Stimulated activated effector memory CD8-positive, alpha-beta T cell treated with anti-CD3 and anti-CD28 coated beads, Interleukin-12 subunit alpha, Interleukin-12 subunit beta, amount 100 ng/mL, for 72 hours (primary cell): ENCODE data around the gene PDE7B.

Experiments
- ATAC-seq: fragments of 150-1000 bp; cut with Tn5 transposase; 2 replicates; pipeline ENCODE4 v1.10.0; 2021
- DNase-seq, 2 donors: peaks; one replicate each; pipeline ENCODE4 v3.0.0; 2021 to 2022; ENCODE audit warnings: low spot score in 2 of 2
- H3K27ac Mint-ChIP-seq: one replicate; pipeline ENCODE4 v1.8.0; 2022; ENCODE audit warnings: mild to moderate bottlenecking, mixed read lengths
- H3K36me3 Mint-ChIP-seq: one replicate; pipeline ENCODE4 v1.8.0; 2022; ENCODE audit warnings: mild to moderate bottlenecking, mixed read lengths
- H3K4me1 Mint-ChIP-seq: one replicate; pipeline ENCODE4 v1.8.0; 2022; ENCODE audit warnings: mixed read lengths
- H3K4me3 Mint-ChIP-seq: one replicate; pipeline ENCODE4 v1.8.0; 2022; ENCODE audit warnings: mild to moderate bottlenecking, mixed read lengths
- H3K9me3 Mint-ChIP-seq: one replicate; pipeline ENCODE4 v1.8.0; 2022; ENCODE audit warnings: mixed read lengths

Gene PDE7B

DNA sequence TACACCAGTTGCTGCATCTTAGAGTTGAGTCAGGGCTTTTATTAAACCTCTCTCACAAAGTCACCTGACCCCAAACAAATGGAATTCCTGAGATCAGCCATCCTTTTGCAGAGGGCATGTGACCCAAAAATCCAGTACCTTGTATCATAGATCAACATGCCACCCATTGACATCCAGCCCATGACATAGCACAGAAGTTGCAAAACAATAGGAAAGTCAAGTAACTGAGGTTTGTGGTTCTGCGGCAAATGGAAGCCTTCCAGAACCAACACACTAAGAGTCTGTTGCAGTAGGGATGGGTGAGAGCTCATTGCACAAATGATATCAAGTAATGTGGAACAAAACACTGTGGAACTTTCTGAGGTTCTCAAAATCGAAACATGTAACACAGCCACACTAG lies 111.2 kb downstream of the PDE7B start:
- Mint-ChIP-seq H3K4me3 (no peak overlapping the region), H3K9me3 (peaks cover 2% of the 10 kb centered on the region)

DNA sequence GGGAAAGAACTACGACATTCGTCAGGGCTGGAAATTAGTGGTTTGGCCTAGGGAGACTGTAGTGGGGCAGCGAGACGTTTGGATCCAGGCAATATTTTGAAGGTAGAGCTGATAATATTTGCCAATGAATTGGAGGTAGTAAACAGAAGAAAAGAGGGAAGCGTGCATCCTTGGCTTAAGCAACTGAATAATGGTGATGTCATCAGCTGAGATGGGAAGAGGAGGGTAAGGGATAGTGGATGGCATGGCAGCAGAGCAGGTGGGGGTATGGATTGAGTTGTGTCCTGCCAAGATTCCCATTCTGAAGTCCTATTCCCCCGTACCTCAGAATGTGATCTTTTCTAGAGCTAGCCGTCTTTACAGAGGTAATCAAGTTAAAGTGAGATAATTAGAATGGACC lies 119.2 kb downstream of the PDE7B start:
- no peaks in the 10 kb centered on the region for H3K9me3 Mint-ChIP-seq
- no peak overlapping the region for H3K4me3 Mint-ChIP-seq
- ATAC-seq (no peak), DNase-seq (no peak)
- H3K36me3 Mint-ChIP-seq, result no peaks in the 10 kb centered on the region
- no peaks in the 10 kb centered on the region for H3K4me1 Mint-ChIP-seq
- H3K27ac Mint-ChIP-seq, result no peak overlapping the region

More for the DNA sequence above, 111.2 kb downstream of the PDE7B start:
- Mint-ChIP-seq H3K36me3 (no peaks in the 10 kb centered on the region), H3K27ac (no peak overlapping the region), H3K4me1 (no peaks in the 10 kb centered on the region)
- ATAC-seq (no peak), DNase-seq (no peak)

DNA sequence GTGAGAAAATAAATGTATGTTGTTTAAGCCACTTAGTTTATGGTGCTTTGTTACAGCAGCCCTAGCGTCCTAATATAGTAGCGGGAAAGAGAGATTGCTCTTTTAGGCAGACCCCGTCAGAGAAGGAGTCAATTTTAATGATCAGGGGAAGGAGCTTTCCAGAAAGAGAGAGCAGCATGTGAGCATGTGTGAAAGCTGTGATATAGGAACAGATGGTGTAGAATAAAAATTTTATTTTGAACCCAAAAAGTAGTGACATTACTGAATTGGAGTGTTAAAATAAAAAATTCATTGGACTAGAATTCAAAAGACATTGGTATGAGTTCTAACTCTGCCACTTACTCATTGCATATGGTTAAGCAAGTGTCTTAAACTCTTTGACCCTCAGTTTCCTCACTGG lies 119.8 kb downstream of the PDE7B start:
- DNase-seq (no peak), ATAC-seq (no peak)
- no peaks in the 10 kb centered on the region for H3K9me3 Mint-ChIP-seq
- H3K4me3 Mint-ChIP-seq, result no peak overlapping the region
- no peaks in the 10 kb centered on the region for H3K36me3 Mint-ChIP-seq
- no peak overlapping the region for H3K27ac Mint-ChIP-seq
- H3K4me1 Mint-ChIP-seq, result no peaks in the 10 kb centered on the region

DNA sequence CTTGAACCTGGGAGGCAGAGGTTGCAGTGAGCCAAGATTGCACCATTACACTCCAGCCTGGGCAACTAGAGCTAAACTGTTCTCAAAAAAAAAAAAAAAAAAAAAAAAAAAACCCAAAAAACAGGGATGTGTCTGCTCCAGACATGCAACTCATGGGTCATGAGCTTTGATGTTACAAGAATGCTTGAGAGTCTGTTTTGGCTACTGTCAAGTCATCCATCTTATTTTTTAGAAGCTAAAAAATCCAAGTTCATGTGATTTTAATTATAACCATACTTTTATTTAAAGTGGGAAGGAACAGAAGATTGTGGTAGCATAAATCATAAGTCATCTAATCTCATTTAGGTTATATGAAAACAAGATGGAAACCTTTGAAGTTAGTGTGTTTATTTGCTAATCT lies 120.6 kb downstream of the PDE7B start:
- Mint-ChIP-seq H3K9me3 (no peaks in the 10 kb centered on the region), H3K36me3 (no peaks in the 10 kb centered on the region), H3K4me1 (no peaks in the 10 kb centered on the region), H3K27ac (no peak overlapping the region), H3K4me3 (no peak overlapping the region)
- DNase-seq, result no peak
- no peak for ATAC-seq

DNA sequence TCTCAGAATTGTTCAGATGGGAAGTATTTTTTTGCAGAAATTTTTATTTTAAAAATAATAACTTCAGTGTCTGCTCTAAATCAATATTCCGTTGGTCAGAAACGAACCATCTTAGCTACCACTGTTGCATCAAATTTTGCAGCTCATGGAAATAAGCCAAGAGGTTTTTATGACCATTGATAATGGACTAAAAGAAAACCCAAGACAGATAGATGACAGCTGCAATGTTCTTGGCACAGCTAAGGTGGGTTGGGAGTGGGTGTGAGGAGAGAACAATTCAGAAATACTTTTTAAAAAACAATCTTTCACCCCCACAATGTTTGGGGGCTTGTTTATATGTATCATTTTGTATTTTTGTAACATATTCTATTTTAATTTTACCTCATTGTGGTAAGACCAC lies 121.1 kb downstream of the PDE7B start:
- Mint-ChIP-seq H3K9me3 (no peaks in the 10 kb centered on the region), H3K4me3 (no peak overlapping the region), H3K36me3 (no peaks in the 10 kb centered on the region), H3K4me1 (no peaks in the 10 kb centered on the region), H3K27ac (no peak overlapping the region)
- DNase-seq (no peak), ATAC-seq (no peak)

DNA sequence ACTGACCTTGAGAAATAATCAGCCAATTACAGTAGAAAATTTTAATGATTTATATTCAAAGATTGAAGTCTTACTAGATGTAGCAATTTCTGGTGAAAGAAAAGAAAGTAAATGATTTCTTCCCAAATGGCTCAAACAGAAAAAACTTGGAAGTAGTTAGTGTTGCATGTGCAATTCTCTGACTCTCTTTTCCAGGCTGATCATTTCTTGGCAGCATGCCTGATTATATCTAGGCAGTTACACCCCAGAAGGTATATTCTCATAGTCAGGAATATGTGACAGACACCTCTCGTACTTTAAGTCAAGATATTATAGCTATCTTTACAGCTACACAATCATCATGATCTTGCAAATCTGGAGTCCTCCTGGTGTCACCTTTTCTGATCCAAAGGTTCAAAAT lies 122.9 kb downstream of the PDE7B start:
- ATAC-seq (no peak), DNase-seq (no peak)
- no peak overlapping the region for H3K4me3 Mint-ChIP-seq
- H3K36me3 Mint-ChIP-seq, result no peaks in the 10 kb centered on the region
- no peak overlapping the region for H3K27ac Mint-ChIP-seq
- no peaks in the 10 kb centered on the region for H3K9me3 Mint-ChIP-seq
- H3K4me1 Mint-ChIP-seq, result no peaks in the 10 kb centered on the region

DNA sequence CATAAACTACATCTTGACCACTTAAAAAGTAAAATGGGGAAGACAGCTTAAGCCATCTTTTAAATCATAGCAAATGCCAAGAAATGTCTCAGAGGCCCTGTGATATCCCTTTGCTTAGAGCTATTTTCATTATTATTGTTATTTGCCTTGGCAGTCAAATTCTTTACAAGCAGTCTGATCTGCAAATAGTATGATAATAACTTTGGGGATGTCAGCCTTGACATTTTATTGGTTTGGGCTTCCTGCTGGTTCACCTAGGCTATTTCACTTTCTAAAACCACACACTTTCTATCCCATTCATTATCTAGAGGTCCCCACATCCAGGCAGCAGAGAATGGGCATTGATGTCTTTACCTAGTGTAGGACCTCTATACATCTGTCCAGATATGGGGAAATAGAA lies 125.1 kb downstream of the PDE7B start:
- Mint-ChIP-seq H3K9me3 (no peaks in the 10 kb centered on the region), H3K27ac (no peak overlapping the region), H3K4me3 (no peak overlapping the region), H3K36me3 (no peaks in the 10 kb centered on the region), H3K4me1 (no peaks in the 10 kb centered on the region)
- ATAC-seq (no peak), DNase-seq (no peak)

DNA sequence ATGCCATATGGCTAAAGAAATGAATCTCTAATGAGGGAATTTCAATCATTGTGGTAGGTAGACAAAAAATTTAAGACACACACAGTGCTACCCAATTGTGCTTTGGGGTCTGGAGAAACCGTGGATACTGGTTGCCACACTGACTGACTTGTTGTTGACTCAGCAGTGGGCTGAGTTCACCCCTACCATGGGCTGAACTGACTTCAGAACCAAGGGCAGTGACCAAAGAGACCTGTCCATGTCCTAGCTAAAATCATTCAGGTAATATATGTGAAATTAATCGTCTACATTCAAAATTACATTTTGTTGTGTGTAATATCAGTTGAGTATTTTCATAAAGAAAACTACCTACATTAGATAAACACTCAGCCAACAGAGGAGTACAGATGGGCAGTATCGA lies 131.6 kb downstream of the PDE7B start:
- no peaks in the 10 kb centered on the region for H3K4me1 Mint-ChIP-seq
- no peaks in the 10 kb centered on the region for H3K36me3 Mint-ChIP-seq
- DNase-seq (no peak), ATAC-seq (no peak)
- no peak overlapping the region for H3K4me3 Mint-ChIP-seq
- no peak overlapping the region for H3K27ac Mint-ChIP-seq
- H3K9me3 Mint-ChIP-seq, result no peaks in the 10 kb centered on the region

DNA sequence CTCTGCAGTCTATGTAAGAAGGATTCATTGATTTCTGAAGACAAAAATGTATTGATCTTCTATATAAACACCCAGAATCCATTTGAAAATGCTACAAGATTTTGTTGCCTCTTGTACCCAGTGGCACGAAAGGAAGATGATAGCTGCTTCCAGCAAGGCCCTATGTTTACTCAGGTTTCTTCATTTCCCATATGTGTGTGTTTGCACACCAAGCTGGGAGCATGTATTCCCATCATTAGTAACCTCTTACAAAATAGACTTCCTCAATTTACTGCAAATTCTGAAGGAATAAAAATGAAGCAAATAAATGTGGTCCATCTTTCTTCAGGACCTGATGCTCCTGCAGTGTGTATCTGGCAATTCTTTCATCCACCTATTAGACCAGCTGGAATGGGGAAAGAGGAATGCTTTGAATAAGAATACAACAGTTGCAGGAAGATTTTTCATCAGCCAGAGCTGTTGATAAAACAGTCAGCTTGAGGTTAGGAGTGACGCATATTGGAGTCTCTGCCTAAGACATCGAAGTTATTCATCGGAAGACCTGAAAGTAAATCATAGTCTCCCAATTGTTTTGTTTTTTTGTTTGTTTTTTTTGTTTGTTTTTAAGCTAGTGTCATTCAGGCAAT lies 132.3 kb downstream of the PDE7B start:
- H3K9me3 Mint-ChIP-seq, result no peaks in the 10 kb centered on the region
- no peak overlapping the region for H3K27ac Mint-ChIP-seq
- ATAC-seq (no peak), DNase-seq (no peak)
- no peaks in the 10 kb centered on the region for H3K4me1 Mint-ChIP-seq
- no peak overlapping the region for H3K4me3 Mint-ChIP-seq
- no peaks in the 10 kb centered on the region for H3K36me3 Mint-ChIP-seq

DNA sequence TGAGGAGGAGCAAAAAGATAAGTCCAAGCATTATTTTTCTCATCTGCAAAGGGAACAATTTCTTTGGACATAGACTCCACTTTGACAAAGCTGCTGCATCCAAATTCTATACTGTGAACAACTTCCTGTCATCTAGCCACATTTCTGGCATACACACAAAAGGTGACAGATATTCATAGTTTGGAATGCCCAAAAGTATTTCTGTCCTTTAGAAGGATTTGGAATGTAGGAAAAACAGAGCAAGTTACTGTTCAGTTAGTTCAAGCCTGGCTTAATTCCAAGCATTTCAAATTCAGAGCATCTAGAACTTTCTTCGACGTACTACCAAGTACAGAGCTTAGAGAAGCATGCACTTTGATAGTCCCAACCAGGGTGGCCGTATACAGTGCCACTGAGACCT lies 134.0 kb downstream of the PDE7B start:
- Mint-ChIP-seq H3K27ac (no peak overlapping the region), H3K4me3 (no peak overlapping the region), H3K36me3 (no peaks in the 10 kb centered on the region), H3K9me3 (no peaks in the 10 kb centered on the region), H3K4me1 (no peaks in the 10 kb centered on the region)
- ATAC-seq, result no peak
- no peak for DNase-seq

DNA sequence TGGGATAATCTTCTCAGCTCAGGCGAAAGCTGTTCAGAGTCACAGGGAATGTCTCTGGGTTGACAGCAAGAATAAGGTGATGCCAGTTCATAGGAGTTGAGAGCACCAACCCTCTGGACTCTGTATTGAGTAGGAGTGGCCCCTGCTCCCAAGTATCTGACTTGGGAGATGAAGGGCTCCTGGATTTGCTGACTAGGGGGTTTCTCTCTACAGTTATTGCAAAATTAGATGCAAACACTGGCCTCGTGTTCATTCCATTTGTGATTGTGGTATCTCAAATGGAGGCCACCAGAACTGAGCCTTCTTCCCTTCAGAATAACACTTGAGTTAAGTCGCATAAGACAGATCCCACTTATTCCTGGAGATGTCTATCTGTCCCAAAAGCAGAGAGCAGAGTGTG lies 135.7 kb downstream of the PDE7B start:
- no peak overlapping the region for H3K4me3 Mint-ChIP-seq
- H3K4me1 Mint-ChIP-seq, result no peaks in the 10 kb centered on the region

DNA sequence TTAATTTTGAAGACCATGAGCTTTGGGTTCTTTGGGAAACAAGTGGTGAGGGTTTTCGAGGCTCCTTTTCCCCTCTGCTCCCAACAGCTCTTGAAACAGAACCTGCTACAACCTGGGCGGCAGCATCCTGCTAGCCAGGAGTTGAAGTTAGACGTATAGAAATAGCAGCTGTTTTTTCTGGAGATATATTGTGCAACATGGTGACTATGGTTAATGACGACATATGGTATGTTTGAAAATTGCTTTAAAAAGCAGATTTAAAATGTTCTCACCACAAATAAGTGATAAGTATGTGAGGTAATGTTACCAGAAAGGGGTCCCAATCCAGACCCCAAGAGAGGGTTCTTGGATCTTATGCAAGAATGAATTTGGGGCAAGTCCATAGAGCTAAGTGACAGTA lies 138.9 kb downstream of the PDE7B start:
- Mint-ChIP-seq H3K27ac (no peak overlapping the region), H3K4me3 (no peak overlapping the region), H3K4me1 (no peaks in the 10 kb centered on the region), H3K36me3 (no peaks in the 10 kb centered on the region), H3K9me3 (no peaks in the 10 kb centered on the region)
- DNase-seq (no peak), ATAC-seq (no peak)

More for the DNA sequence above, 135.7 kb downstream of the PDE7B start:
- Mint-ChIP-seq H3K9me3 (no peaks in the 10 kb centered on the region), H3K27ac (no peak overlapping the region), H3K36me3 (no peaks in the 10 kb centered on the region)
- no peak for DNase-seq
- no peak for ATAC-seq

DNA sequence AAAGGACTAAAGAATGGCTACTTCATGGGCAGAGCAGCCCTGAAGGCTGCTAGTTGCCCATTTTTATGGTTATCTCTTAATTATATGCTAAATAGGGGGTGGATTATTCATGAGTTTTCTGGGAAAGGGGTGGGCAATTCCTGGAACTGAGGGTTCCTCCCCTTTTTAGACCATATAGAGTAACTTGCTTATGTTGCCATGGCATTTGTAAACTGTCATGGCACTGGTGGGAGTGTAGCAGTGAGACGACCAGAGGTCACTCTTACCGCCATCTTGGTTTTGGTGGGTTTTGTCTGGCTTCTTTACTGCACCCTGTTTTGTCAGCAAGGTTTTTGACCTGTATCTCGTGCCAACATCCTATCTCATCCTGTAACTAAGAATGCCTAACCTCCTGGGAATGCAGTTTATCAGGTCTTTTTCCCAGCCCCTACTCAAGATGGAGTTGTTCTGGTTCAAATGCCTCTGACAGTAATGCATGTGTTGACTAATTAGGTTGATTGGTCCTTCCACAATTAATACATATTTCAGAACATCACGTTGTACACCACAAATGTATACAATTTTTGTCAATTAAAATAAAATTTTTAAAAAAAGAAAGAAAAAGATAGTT lies 139.5 kb downstream of the PDE7B start:
- DNase-seq (no peak), ATAC-seq (no peak)
- no peaks in the 10 kb centered on the region for H3K4me1 Mint-ChIP-seq
- H3K27ac Mint-ChIP-seq, result no peak overlapping the region
- no peaks in the 10 kb centered on the region for H3K36me3 Mint-ChIP-seq
- H3K4me3 Mint-ChIP-seq, result no peak overlapping the region
- no peaks in the 10 kb centered on the region for H3K9me3 Mint-ChIP-seq

DNA sequence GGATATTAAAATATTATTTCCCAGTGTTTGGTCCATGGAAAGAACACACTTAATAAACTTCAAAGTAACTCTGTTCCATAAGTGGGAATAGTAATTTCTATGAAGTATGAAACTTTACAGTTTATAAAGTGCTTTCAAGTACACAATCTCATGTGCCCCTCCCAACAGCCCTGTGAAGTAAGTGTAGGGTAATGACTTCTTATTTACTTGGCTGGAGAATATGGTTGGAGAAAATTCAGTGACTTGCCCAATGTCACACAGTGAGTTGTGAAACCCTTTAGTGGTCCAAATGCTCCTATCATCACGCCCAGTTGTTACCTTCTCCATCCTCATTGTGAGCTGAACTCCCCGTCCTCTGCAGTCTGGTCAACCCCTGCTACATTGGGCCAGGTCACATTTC lies 141.2 kb downstream of the PDE7B start:
- Mint-ChIP-seq H3K36me3 (no peaks in the 10 kb centered on the region), H3K27ac (no peak overlapping the region), H3K4me3 (no peak overlapping the region), H3K9me3 (no peaks in the 10 kb centered on the region), H3K4me1 (no peaks in the 10 kb centered on the region)
- ATAC-seq (no peak), DNase-seq (no peak)

DNA sequence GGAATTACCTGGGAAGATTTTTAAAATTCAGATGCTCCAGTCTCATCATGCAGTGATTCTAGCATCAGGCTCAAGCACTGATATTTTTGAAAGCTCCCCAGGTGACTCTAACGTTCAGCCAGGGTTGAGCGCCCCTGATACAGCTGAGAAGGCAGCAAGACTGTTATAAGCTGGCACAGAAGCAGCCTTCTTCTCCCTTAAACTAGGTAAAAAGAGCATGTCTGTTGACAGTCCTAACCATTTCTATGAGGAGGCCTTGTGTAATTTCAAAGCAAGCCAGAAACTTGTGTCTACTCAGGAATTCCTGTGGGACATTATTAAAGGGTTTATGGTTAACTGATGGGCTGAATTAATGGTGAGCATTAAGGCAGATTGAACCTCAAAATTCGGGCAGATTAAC lies 141.9 kb downstream of the PDE7B start:
- DNase-seq, result no peak
- no peaks in the 10 kb centered on the region for H3K9me3 Mint-ChIP-seq
- H3K4me3 Mint-ChIP-seq, result no peak overlapping the region
- no peaks in the 10 kb centered on the region for H3K36me3 Mint-ChIP-seq
- no peak for ATAC-seq
- no peak overlapping the region for H3K27ac Mint-ChIP-seq
- no peaks in the 10 kb centered on the region for H3K4me1 Mint-ChIP-seq

DNA sequence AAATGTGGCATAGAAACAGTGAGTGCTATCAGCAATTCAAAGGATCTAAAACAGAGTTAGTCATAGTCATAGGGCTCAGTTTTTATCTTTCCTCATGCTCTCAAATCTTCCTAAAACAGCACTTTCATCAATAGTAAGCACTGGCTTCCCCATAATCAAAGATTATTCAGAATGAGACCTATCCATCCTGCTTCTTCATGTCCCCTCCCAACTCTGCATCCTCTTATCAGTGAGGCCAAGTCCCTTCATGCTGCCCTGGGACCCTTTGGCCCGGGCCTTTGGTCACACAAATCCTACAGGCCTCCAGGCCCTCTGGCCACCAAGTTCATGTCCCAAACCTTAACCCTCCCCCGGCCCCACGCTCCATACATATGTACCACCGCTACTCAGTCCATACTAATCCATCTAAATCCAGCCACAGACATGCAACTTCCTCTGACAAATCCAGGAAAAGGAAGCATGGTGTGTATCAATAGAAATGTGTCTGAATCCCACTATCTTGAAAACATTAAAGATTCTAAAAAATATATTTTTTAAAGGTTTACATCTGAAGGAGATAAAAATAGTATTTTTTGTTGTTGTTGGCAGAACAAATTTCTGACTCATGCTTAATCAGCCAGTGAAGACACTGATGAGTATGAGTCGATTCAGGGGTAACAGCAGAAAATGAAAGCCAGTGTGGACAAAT lies 143.5 kb downstream of the PDE7B start:
- ATAC-seq (no peak), DNase-seq (no peak)
- no peak overlapping the region for H3K4me3 Mint-ChIP-seq
- H3K27ac Mint-ChIP-seq, result no peak overlapping the region
- no peaks in the 10 kb centered on the region for H3K4me1 Mint-ChIP-seq
- peaks cover 2% of the 10 kb centered on the region for H3K9me3 Mint-ChIP-seq
- no peaks in the 10 kb centered on the region for H3K36me3 Mint-ChIP-seq
